Lung (tissue), 14 donors: Measurements from ENCODE around the gene GOLGA6L24. TPM values are rescaled to one million over a fixed set of nuclear protein-coding genes. Genes with fewer than 3 reads are reported as not detected.
"Not testable (repeated sequence)": the region's sequence is repeated elsewhere in the genome, so short reads cannot be mapped to it uniquely, and the experiment has no call there.

ENCODE experiments used
- ATAC-seq: fragments of 200-7000 bp; cut with Tn5 transposase; one replicate; pipeline ENCODE4 v1.9.1; 2020; ENCODE audit warnings: moderate number of reproducible peaks; ENCODE audit not compliant: insufficient read depth, low FRiP score
- DNase-seq, 3 donors: peaks; one replicate each; pipeline ENCODE4 v3.0.0-alpha.2; 2013 to 2017
- H3K27ac ChIP-seq, 2 donors: one replicate each; pipeline ENCODE4 v1.5.1; 2013; ENCODE audit warnings: mild to moderate bottlenecking in 2 of 2, moderate library complexity in 2 of 2, control low read depth in 1 of 2, inconsistent platforms in 1 of 2, low read depth in 1 of 2, low read length in 1 of 2
- H3K27me3 ChIP-seq, 3 donors: one replicate each; pipeline ENCODE4 v1.5.1; 2013; ENCODE audit warnings: low read length in 2 of 3; ENCODE audit not compliant: control insufficient read depth in 3 of 3, insufficient read depth in 3 of 3
- H3K36me3 ChIP-seq, 4 donors: one replicate each; pipeline ENCODE4 v1.5.1; 2013; ENCODE audit warnings: low read length in 4 of 4, mild to moderate bottlenecking in 1 of 4, moderate library complexity in 1 of 4; ENCODE audit not compliant: control insufficient read depth in 4 of 4, insufficient read depth in 4 of 4
- H3K4me1 ChIP-seq, 5 donors: one replicate each; pipeline ENCODE4 v1.5.1; 2013; ENCODE audit warnings: low read length in 5 of 5, mild to moderate bottlenecking in 2 of 5, moderate library complexity in 1 of 5; ENCODE audit not compliant: control insufficient read depth in 5 of 5, insufficient read depth in 5 of 5
- H3K4me3 ChIP-seq: one replicate; pipeline ENCODE4 v1.5.1; 2013; ENCODE audit warnings: mild to moderate bottlenecking, control low read depth, moderate library complexity
- H3K9ac ChIP-seq, 2 donors: one replicate each; pipeline ENCODE4 v1.5.1; 2013; ENCODE audit warnings: low read length in 2 of 2, control low read depth in 1 of 2; ENCODE audit not compliant: insufficient read depth in 1 of 2
- H3K9me3 ChIP-seq, 4 donors: one replicate each; pipeline ENCODE4 v1.5.1; 2013; ENCODE audit warnings: low read length in 3 of 4, mild to moderate bottlenecking in 1 of 4, moderate library complexity in 1 of 4; ENCODE audit not compliant: control insufficient read depth in 4 of 4, insufficient read depth in 3 of 4
- WGBS, 2 donors: extraction: QIAGEN DNeasy Blood & Tissue Kit; methylation state at CpG; one replicate each; pipeline ENCODE4 v1.1.7; 2013; 5-methylcytosine and 5-hydroxymethylcytosine counted together
- long read RNA-seq, 5 donors: transcript quantifications; one replicate each; lab custom pipeline, GENCODE V29; 2026
- polyA plus RNA-seq, 2 donors: library from polyadenylated mRNA; stranded (reverse); fragments of 200-250 nt; gene quantifications; one replicate each; pipeline ENCODE4 v1.2.1, GENCODE V29; 2013
- total RNA-seq, 2 donors: library from RNA; depleted of rRNA in 1 of 2; stranded (reverse); fragments of >200 nt in 1 of 2; gene quantifications; one replicate each; pipeline ENCODE4 v1.2.1, GENCODE V29; 2014 to 2021
- donor health status: Bipolar disorder and iron deficiency.
- donor health status: healthy.
- donor health status: DM: yes; HTN: yes; CAD: no.

GOLGA6L24 gene
- not detected for total RNA-seq
- polyA plus RNA-seq: not detected
- long read RNA-seq, donor 1: 0 reads
- long read RNA-seq, donor 2: 0 reads
- long read RNA-seq, donor 3: 0 reads
- long read RNA-seq, donor 4: 0 reads
- long read RNA-seq, donor 5: 0 reads

GRCh38 chr15:28357984-28358383 lies at the start of gene GOLGA6L24:
TSS of gene GOLGA6L24 (minus strand) at chr15:28358084. CDS start at chr15:28358023, 61 bp downstream.
- not testable (repeated sequence) for H3K4me3 ChIP-seq, H3K36me3 ChIP-seq, H3K9ac ChIP-seq, DNase-seq, H3K27me3 ChIP-seq, H3K27ac ChIP-seq, ATAC-seq, H3K4me1 ChIP-seq, H3K9me3 ChIP-seq
- WGBS, 2 donors: no CpG with 5 or more reads among the region's 7 CpGs

- ATAC-seq, DNase-seq, H3K9me3 ChIP-seq, H3K27ac ChIP-seq, H3K27me3 ChIP-seq, H3K4me1 ChIP-seq, H3K36me3 ChIP-seq, H3K9ac ChIP-seq, H3K4me3 ChIP-seq: not testable (repeated sequence)
- WGBS, 2 donors: no CpG with 5 or more reads among the region's 64 CpGs
Observed at GRCh38 chr15:28402774-28403435, 45.0 kb upstream of the GOLGA6L24 start.

- ATAC-seq, H3K4me3 ChIP-seq, H3K27me3 ChIP-seq, DNase-seq, H3K4me1 ChIP-seq, H3K27ac ChIP-seq, H3K9ac ChIP-seq, H3K36me3 ChIP-seq, H3K9me3 ChIP-seq: not testable (repeated sequence)
- 85 to 93% methylated on average over 2 of the region's 11 CpGs for WGBS, 2 donors
Observed at GRCh38 chr15:28396022-28396421, 38.1 kb upstream of the GOLGA6L24 start.

GRCh38 chr15:28380053-28380452 lies 22.2 kb upstream of the GOLGA6L24 start:
- not testable (repeated sequence) for H3K27me3 ChIP-seq

GRCh38 chr15:28378364-28378763 lies 20.5 kb upstream of the GOLGA6L24 start, which contains the start of gene GOLGA8F:
TSS of gene GOLGA8F (plus strand) at chr15:28378664. CDS start at chr15:28378762, 98 bp downstream.
- DNase-seq: not testable (repeated sequence)
- no CpG with 5 or more reads among the region's 8 CpGs for WGBS, 2 donors

More at GRCh38 chr15:28380053-28380452, 22.2 kb upstream of the GOLGA6L24 start:
- not testable (repeated sequence) for H3K9me3 ChIP-seq, H3K36me3 ChIP-seq, H3K4me3 ChIP-seq, ATAC-seq, H3K9ac ChIP-seq, H3K4me1 ChIP-seq, DNase-seq, H3K27ac ChIP-seq
- 48 to 51% methylated on average over 2 of the region's 3 CpGs for WGBS, 2 donors

GRCh38 chr15:28365502-28365901 lies 7.6 kb upstream of the GOLGA6L24 start:
- WGBS, 2 donors: 90 to 94% methylated on average over 8 to 12 of the region's 17 CpGs
- not testable (repeated sequence) for H3K36me3 ChIP-seq, H3K4me3 ChIP-seq, H3K4me1 ChIP-seq, H3K27me3 ChIP-seq, ATAC-seq, H3K9me3 ChIP-seq, H3K9ac ChIP-seq, DNase-seq, H3K27ac ChIP-seq

More at GRCh38 chr15:28378364-28378763, 20.5 kb upstream of the GOLGA6L24 start, which contains the start of gene GOLGA8F:
- H3K9me3 ChIP-seq, H3K9ac ChIP-seq, H3K36me3 ChIP-seq, H3K27me3 ChIP-seq, ATAC-seq, H3K27ac ChIP-seq, H3K4me3 ChIP-seq, H3K4me1 ChIP-seq: not testable (repeated sequence)

GRCh38 chr15:28322129-28322588 lies 35.7 kb downstream of the GOLGA6L24 start, which contains the start of gene HERC2:
TSS of gene HERC2 (minus strand) at chr15:28322179. CDS start at chr15:28321433, 746 bp downstream.
- ATAC-seq, H3K4me3 ChIP-seq, H3K4me1 ChIP-seq, H3K9me3 ChIP-seq, H3K27me3 ChIP-seq, H3K9ac ChIP-seq, H3K27ac ChIP-seq, H3K36me3 ChIP-seq, DNase-seq: not testable (repeated sequence)
- no CpG with 5 or more reads among the region's 52 CpGs for WGBS, 2 donors

GRCh38 chr15:28321358-28322078 lies 36.4 kb downstream of the GOLGA6L24 start:
- H3K4me1 ChIP-seq, H3K4me3 ChIP-seq, H3K36me3 ChIP-seq, H3K27ac ChIP-seq, H3K9ac ChIP-seq, ATAC-seq, H3K27me3 ChIP-seq, H3K9me3 ChIP-seq: not testable (repeated sequence)
- peak in 1 of 3 donors; percentile 7 for DNase-seq
- WGBS, 2 donors: 0% methylated on average over 9 to 13 of the region's 39 CpGs
